Measurements from ENCODE around the gene ASMTL. TPM values are rescaled to one million over a fixed set of nuclear protein-coding genes. Genes with fewer than 3 reads are reported as not detected.

The ASMTL gene
- total RNA-seq, 1 experiment from 2014 or later = 3.1 TPM

- no peak for DNase-seq (ENCODE audit: low read depth, low spot score)
- in situ Hi-C loops (cut with HindIII; ENCODE audit: low pct_unique_long_range_greater_than_20kb, low sequenced_read_pairs) = no loop called here
Measured at GRCh38 chrX:1354036-1355019, 98.4 kb downstream of the ASMTL start.

Other genes with a start within 250 kb of the ASMTL start
- 1.0 and 1.1 TPM in 2 replicates for gene CRLF2, start 240.3 kb downstream of the ASMTL start, total RNA-seq (2014; rRNA removed; shearing (Covaris generic))
- gene CSF2RA, start 184.1 kb downstream of the ASMTL start, total RNA-seq (2014; rRNA removed; shearing (Covaris generic)) = 2.4 and 4.5 TPM in 2 replicates
- gene IL3RA, start 116.1 kb downstream of the ASMTL start, total RNA-seq (2014; rRNA removed; shearing (Covaris generic)) = 0.26 TPM in 1 of 2 replicates, not detected in the other
- 159 and 168 TPM in 2 replicates for gene SLC25A6, start 60.8 kb downstream of the ASMTL start, total RNA-seq (2014; rRNA removed; shearing (Covaris generic))
- gene P2RY8, start 84.3 kb upstream of the ASMTL start, total RNA-seq (2014; rRNA removed; shearing (Covaris generic)) = not detected in 2 replicates
- 10.7 and 15.3 TPM in 2 replicates for gene AKAP17A, start 138.7 kb upstream of the ASMTL start, total RNA-seq (2014; rRNA removed; shearing (Covaris generic))
- 0.90 and 2.0 TPM in 2 replicates for gene ASMT, start 162.2 kb upstream of the ASMTL start, total RNA-seq (2014; rRNA removed; shearing (Covaris generic))

Measured in SK-MEL-5 (cell line).